HepG2 (cell line): ENCODE data around the gene KLF6. TPM values are rescaled to one million over a fixed set of nuclear protein-coding genes. Genes with fewer than 3 reads are reported as not detected.
A peak's percentile ranks its signal among the peaks of the same experiment; 100 is the strongest.

Experiments
- ATAC-seq: fragments of 200-7000 bp; cut with Tn5 transposase; 3 replicates; pipeline ENCODE4 v1.9.1; 2020; ENCODE audit warnings: mild to moderate bottlenecking, moderate library complexity
- BruUV-seq: library from RNA; stranded (reverse); fragments of 400-500 nt; replicated peaks from 2 replicates; lab custom pipeline; 2021; lab: Mats Ljungman, UMichigan
- CTCF ChIA-PET: fragments of 300-600 bp; formaldehyde crosslinking; extraction: SDS; loops from one replicate; lab custom pipeline; 2021; ENCODE audit warnings: low total read pairs, inconsistent platforms, low intra/inter-chr PET ratio; lab: Yijun Ruan, JAX
- POLR2A ChIA-PET: fragments of 350-600 bp; sonication (Branson Sonifier 250); formaldehyde crosslinking; loops from one replicate; lab custom pipeline; 2020; ENCODE audit warnings: antibody characterized with exemption, inconsistent platforms; lab: Yijun Ruan, JAX
- DNase-seq: peaks from one replicate; pipeline ENCODE4 v3.0.0-alpha.2; 2015; ENCODE audit warnings: low spot score
- FAIRE-seq: peaks from 3 replicates; lab custom pipeline; 2011; peaks lifted over from hg19 to GRCh38; lab: Jason Lieb, UNC
- H2AFZ ChIP-seq: one replicate; pipeline ENCODE4 v1.6.1; 2011; ENCODE audit warnings: low read length, inconsistent platforms
- H3K27ac ChIP-seq: fragments of 300-600 bp; 3 replicates; pipeline ENCODE4 v1.8.0; 2011; ENCODE audit warnings: mixed run types, mild to moderate bottlenecking, mixed read lengths, low read length, inconsistent platforms; ENCODE audit not compliant: insufficient read depth; ENCODE audit errors: extremely low read length
- H3K27me3 ChIP-seq, 2 experiments: fragments of 200-600 bp in 1 of 2; 2 replicates in 1 of 2; 3 replicates in 1 of 2; pipeline versions ENCODE4 v1.6.0 to v1.8.0; 2011; ENCODE audit warnings: low read length in 2 of 2, mild to moderate bottlenecking in 2 of 2, moderate library complexity in 2 of 2, inconsistent platforms in 1 of 2; ENCODE audit not compliant: insufficient read depth in 2 of 2, control insufficient read depth in 1 of 2
- H3K36me3 ChIP-seq, 2 experiments: fragments of 200-600 bp in 1 of 2; replicated peaks in 1 of 2; 2 replicates in 1 of 2; 3 replicates in 1 of 2; pipeline versions ENCODE4 v1.5.1 to v1.8.0; 2011; ENCODE audit warnings: low read length in 2 of 2, inconsistent platforms in 1 of 2; ENCODE audit not compliant: insufficient read depth in 2 of 2, control insufficient read depth in 1 of 2
- H3K4me1 ChIP-seq: 2 replicates; pipeline ENCODE4 v1.5.1; 2012; ENCODE audit warnings: low read length, inconsistent platforms; ENCODE audit not compliant: insufficient read depth
- H3K4me2 ChIP-seq: 2 replicates; pipeline ENCODE4 v1.6.0; 2011; ENCODE audit warnings: low read depth, low read length, inconsistent platforms
- H3K4me3 ChIP-seq, 3 experiments: fragments of 200-600 bp in 1 of 3; sonication (generic), shearing (Covaris generic) in 1 of 3; replicated peaks in 1 of 3; 2 replicates each; pipeline ENCODE4 v1.5.1; 2011 to 2016; ENCODE audit warnings: low read length in 3 of 3, inconsistent platforms in 2 of 3, low read depth in 2 of 3, mild to moderate bottlenecking in 2 of 3, control low read depth in 1 of 3, mixed read lengths in 1 of 3; ENCODE audit not compliant: insufficient read depth in 1 of 3
- H3K79me2 ChIP-seq: one replicate; pipeline ENCODE4 v1.6.1; 2011; ENCODE audit warnings: low read length, inconsistent platforms; ENCODE audit not compliant: insufficient read depth
- H3K9ac ChIP-seq: 2 replicates; pipeline ENCODE4 v1.6.0; 2011; ENCODE audit warnings: mild to moderate bottlenecking, low read depth, low read length, inconsistent platforms; ENCODE audit not compliant: insufficient read depth
- H3K9me3 ChIP-seq: 2 replicates; pipeline ENCODE4 v1.5.1; 2012; ENCODE audit warnings: mild to moderate bottlenecking, low read length
- H4K20me1 ChIP-seq: 2 replicates; pipeline ENCODE4 v1.6.0; 2011; ENCODE audit warnings: inconsistent platforms, mild to moderate bottlenecking, low read length, moderate library complexity; ENCODE audit not compliant: insufficient read depth
- FIP1L1 ChIP-seq: fragments of 200-400 bp; formaldehyde crosslinking; IDR thresholded peaks from 2 replicates; pipeline ENCODE4 v1.6.1; 2018; ENCODE audit warnings: low read depth, mild to moderate bottlenecking, low read length, moderate library complexity, borderline replicate concordance; ENCODE audit not compliant: insufficient read depth
- MBD4 ChIP-seq: IDR thresholded peaks from 2 replicates; pipeline ENCODE4 v1.6.1; 2012; ENCODE audit warnings: low read length, inconsistent platforms, borderline replicate concordance
- NFYB ChIP-seq: sonication (generic); formaldehyde crosslinking; IDR thresholded peaks from 2 replicates; pipeline ENCODE4 v1.4.0; 2020; ENCODE audit warnings: missing genetic modification reagents
- PHF21A ChIP-seq: sonication (generic); formaldehyde crosslinking; IDR thresholded peaks from 2 replicates; pipeline ENCODE4 v1.5.0; 2020; ENCODE audit warnings: mild to moderate bottlenecking, missing genetic modification reagents
- PHF5A ChIP-seq: IDR thresholded peaks from one replicate; pipeline ENCODE4 v1.6.1; 2018; ENCODE audit warnings: low read depth, missing genetic modification reagents; ENCODE audit not compliant: unreplicated experiment
- POLR2A ChIP-seq, 2 experiments: IDR thresholded peaks; 2 replicates each; pipeline ENCODE4 v1.6.1; 2011; ENCODE audit warnings: low read depth in 2 of 2, low read length in 2 of 2, mild to moderate bottlenecking in 1 of 2, moderate library complexity in 1 of 2; ENCODE audit not compliant: insufficient read depth in 1 of 2
- SKIL ChIP-seq: sonication (generic); formaldehyde crosslinking; IDR thresholded peaks from 2 replicates; pipeline ENCODE4 v1.8.0; 2022; ENCODE audit warnings: missing genetic modification reagents, mild to moderate bottlenecking, moderate library complexity, borderline replicate concordance
- SOX13 ChIP-seq, 3 experiments: fragments of 450-650 bp in 1 of 3; sonication (generic) in 1 of 3; formaldehyde crosslinking in 1 of 3; IDR thresholded peaks in 2 of 3; conservative IDR thresholded peaks in 1 of 3; 2 replicates each; pipeline versions ENCODE4 v1.5.0 to v1.6.1; 2016 to 2020; ENCODE audit warnings: antibody characterized with exemption in 1 of 3, mild to moderate bottlenecking in 1 of 3, missing compliant biosample characterization in 1 of 3, missing genetic modification reagents in 1 of 3, moderate library complexity in 1 of 3
- STAG1 ChIP-seq: sonication (generic); formaldehyde crosslinking; IDR thresholded peaks from 2 replicates; pipeline ENCODE4 v1.4.0; 2020; ENCODE audit warnings: missing genetic modification reagents
- TFE3 ChIP-seq: IDR thresholded peaks from 2 replicates; pipeline ENCODE4 v1.6.1; 2016
- ZNF124 ChIP-seq: sonication (generic); formaldehyde crosslinking; IDR thresholded peaks from 2 replicates; pipeline ENCODE4 v1.4.0; 2020; ENCODE audit warnings: missing genetic modification reagents
- ZNF263 ChIP-seq: sonication (generic); formaldehyde crosslinking; IDR thresholded peaks from 2 replicates; pipeline ENCODE4 v1.4.0; 2020; ENCODE audit warnings: missing genetic modification reagents
- WGBS: methylation state at CpG from one replicate; pipeline ENCODE4 v1.1.6; 2017; ENCODE audit warnings: low lambda C conversion rate; 5-methylcytosine and 5-hydroxymethylcytosine counted together
- in situ Hi-C: cut with HindIII; loops from 2 replicates; pipeline ENCODE4 v1.10.0; 2017; ENCODE audit warnings: low pct_unique_long_range_greater_than_20kb; ENCODE audit not compliant: extremely low pct_ligation_motif_present
- intact Hi-C: fragments of 100-400 bp; cut with micrococcal nuclease; formaldehyde crosslinking; loops from one replicate; pipeline ENCODE4 v1.10.0; 2022; ENCODE audit not compliant: unreplicated experiment
- polyA plus RNA-seq, 8 experiments: library from polyadenylated mRNA; depleted of rRNA in 3 of 8; stranded (reverse) in 7 of 8; unstranded in 1 of 8; fragments of >200 nt; fragmentation: Illumina TruSeq in 4 of 8; extraction: Trizol in 4 of 8; gene quantifications; 2 replicates each; pipeline versions ENCODE4 v1.2.1 to v1.2.3, GENCODE V29; 2011 to 2016; ENCODE audit warnings: low read depth in 4 of 8, missing spikeins in 1 of 8, mixed read lengths in 1 of 8; ENCODE audit not compliant: insufficient read depth in 1 of 8
- total RNA-seq, 5 experiments: library from RNA; depleted of rRNA; stranded (reverse); fragments of >200 nt; fragmentation: Illumina TruSeq; extraction: Trizol; gene quantifications; 2 replicates each; pipeline ENCODE4 v1.2.3, GENCODE V29; 2016; ENCODE audit warnings: low read depth in 1 of 5

KLF6 gene
- total and polyA plus RNA-seq, 2 of the 13 experiments (the other 11 are each of a cell fraction or from before 2014, with no cell fraction given), result 27.0 to 71.9 TPM

GRCh38 chr10:3772361-3773171 is 12.4 kb downstream of the KLF6 start:
- DNase-seq, result no peak
- Histone ChIP-seq H3K79me2 (no peaks in the 10 kb centered on the region), H3K4me2 (no peak overlapping the region), H3K9me3 (no peaks in the 10 kb centered on the region), H2AFZ (no peak overlapping the region), H3K4me1 (peaks cover 4% of the 10 kb centered on the region), H3K36me3 (peaks cover 1 to 6% of the 10 kb centered on the region in 2 experiments; a peak in 4 of 5 replicates), H3K9ac (no peak overlapping the region), H3K27ac (no peak overlapping the region), H3K27me3 (no peaks in the 10 kb centered on the region), H4K20me1 (peaks cover 7% of the 10 kb centered on the region), H3K4me3 (no peak overlapping the region)
- CTCF ChIA-PET, result no interaction called here
- in situ Hi-C loops (loop anchor here (25.0 kb wide), 1 partner anchor 535 kb away; no protein-coding TSS in a partner anchor), intact Hi-C loops (loop anchor here (2.0 to 10.0 kb wide), 2 partner anchors 38 to 538 kb away; no protein-coding TSS in a partner anchor)
- TF ChIP-seq PHF5A (CRISPR knock-in tag), result no peak
- no peak for TF ChIP-seq ZNF263 (CRISPR knock-in tag)
- peak in 1 of 2 experiments; percentile 35; a peak in 1 of 4 replicates for TF ChIP-seq POLR2A (IDR thresholded peaks at IDR 0.05; ENCODE audit: insufficient read depth in 1 of 2, low read depth in 2 of 2, low read length in 2 of 2)
- TF ChIP-seq FIP1L1, result no peak
- TF ChIP-seq ZNF124 (CRISPR knock-in tag), result no peak
- no peak for TF ChIP-seq MBD4
- TF ChIP-seq STAG1 (CRISPR knock-in tag), result 0 out of 2 replicates have a peak, but pooled peaks have one; percentile 8
- no peak for TF ChIP-seq PHF21A (CRISPR knock-in tag)
- TF ChIP-seq SOX13 (IDR thresholded peaks at IDR 0.05), result no peak
- peak in 1 of 2 experiments; percentile 70; a peak in 1 of 4 replicates for TF ChIP-seq SOX13 (CRISPR knock-in tag; conservative IDR thresholded peaks at IDR 0.05 in 1 of 2, IDR thresholded peaks at IDR 0.05 in 1 of 2)
- TF ChIP-seq SKIL (CRISPR knock-in tag), result no peak
- no peak for TF ChIP-seq TFE3 (CRISPR knock-in tag)
- no peak for TF ChIP-seq NFYB (CRISPR knock-in tag)
- 91% methylated on average over 10 of the region's 10 CpGs for WGBS
- ATAC-seq, result no peak; the same call in 2 of the 3 replicates
- no peak for FAIRE-seq
- POLR2A ChIA-PET, result interaction anchor here (0.7 to 1.3 kb wide), 2 partner anchors 9 to 13 kb away, joined by 3 read pairs; partner anchors contain the start of gene KLF6
- BruUV-seq, result no TSS peak
